ENCODE results near the gene ZNF217.
"Not testable (repeated sequence)": the region's sequence is repeated elsewhere in the genome, so short reads cannot be mapped to it uniquely, and the experiment has no call there.

ZNF217 gene

DNA sequence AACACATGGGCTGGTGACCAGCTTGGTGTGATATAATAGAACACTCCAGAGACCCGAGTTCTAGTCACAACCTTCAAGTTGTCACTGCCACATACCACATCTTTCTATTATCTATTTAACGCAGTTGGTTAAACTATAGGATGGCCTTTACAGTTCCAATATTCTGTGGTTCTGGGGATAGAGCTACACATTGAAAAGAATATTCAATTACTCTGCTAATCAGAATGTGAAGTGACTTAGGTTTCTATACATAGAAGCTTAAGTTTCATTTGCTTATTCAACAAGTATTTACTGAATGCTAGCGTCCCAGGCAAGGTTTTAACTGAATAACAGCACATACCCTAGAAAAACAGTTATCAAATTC is 9.1 kb downstream of the ZNF217 start:
- DNase-seq (ENCODE audit: low spot score), result not testable (repeated sequence)

GRCh38 chr20:53583660-53584549 is 9.7 kb downstream of the ZNF217 start:
- DNase-seq (ENCODE audit: low spot score), result not testable (repeated sequence)

GRCh38 chr20:53582574-53583351 is 10.9 kb downstream of the ZNF217 start:
- no peak for DNase-seq (ENCODE audit: low spot score)

DNA sequence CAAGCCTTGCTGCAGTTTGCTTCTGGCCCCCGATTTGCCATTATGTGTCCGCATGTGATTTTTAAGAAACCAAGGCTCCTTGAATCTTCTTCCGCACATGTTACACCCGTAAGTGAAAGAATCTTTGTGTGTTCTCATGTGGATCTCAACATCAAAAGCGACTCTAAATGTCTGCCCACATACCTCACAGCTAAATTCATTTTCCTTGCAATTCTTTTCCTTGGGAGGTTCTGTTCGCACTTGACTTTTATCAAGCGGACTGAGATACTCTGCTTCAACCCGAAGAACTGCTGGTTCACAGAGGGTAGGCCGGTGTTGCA is 11.4 kb downstream of the ZNF217 start:
- DNase-seq (ENCODE audit: low spot score), result no peak

DNA sequence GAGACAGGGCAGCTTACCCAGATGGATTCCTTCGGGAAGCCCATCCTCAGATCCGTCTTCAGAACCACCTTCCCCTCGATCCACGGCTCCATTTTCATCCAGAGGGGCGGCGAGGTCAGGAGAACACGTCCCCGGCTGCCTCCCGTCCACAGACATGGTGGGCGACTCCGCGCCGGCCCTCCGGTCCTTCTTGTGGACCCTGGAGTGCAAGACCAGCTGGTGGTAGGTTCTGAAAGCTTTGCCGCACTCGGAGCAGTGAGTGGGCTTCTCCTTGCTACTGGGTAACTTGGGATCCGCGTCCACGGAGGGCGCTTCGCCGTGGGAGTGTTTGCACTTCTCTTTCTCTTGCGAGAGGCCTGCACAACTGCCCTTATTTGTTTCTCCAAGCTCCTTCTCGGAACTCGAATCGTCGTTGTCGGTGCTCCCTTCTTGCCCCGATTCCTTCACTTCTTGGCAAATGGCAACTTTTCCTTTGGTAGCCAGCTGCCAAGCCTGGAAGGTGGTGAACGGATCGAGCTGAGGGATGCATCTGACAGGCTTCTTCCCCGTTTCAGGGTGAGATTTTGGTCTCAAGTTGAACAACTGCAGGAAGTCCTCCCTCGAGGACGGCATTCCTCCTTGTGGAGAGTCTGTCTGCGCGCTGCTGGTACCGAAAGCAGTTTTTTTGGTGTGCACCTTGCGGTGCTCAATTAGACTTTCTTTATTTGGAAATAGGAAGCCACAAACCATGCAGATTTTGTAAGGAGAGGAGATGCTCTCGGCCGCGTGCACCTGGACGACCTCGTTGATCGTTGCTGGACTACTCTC is 12.0 kb downstream of the ZNF217 start:
- DNase-seq (ENCODE audit: low spot score), result no peak

GRCh38 chr20:53580376-53581111 is 13.1 kb downstream of the ZNF217 start:
- no peak for DNase-seq (ENCODE audit: low spot score)

- no peak for DNase-seq (ENCODE audit: low spot score)
Measured at GRCh38 chr20:53579581-53580375, 13.9 kb downstream of the ZNF217 start.

DNA sequence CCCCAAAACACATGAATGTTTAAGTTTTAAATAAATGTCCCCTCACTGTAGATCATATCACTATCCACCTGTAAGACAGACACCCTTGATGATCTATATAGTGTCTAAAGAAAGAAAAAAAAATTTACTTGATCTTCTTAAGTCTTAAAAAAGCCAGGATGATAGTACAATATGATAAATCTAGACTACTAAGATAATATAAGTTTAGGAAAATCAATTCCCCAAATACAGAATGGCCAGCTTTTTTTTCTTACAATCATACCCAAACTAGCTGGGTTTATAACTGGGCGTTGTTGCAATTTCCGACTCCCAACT is 14.4 kb downstream of the ZNF217 start:
- DNase-seq (ENCODE audit: low spot score), result no peak

DNA sequence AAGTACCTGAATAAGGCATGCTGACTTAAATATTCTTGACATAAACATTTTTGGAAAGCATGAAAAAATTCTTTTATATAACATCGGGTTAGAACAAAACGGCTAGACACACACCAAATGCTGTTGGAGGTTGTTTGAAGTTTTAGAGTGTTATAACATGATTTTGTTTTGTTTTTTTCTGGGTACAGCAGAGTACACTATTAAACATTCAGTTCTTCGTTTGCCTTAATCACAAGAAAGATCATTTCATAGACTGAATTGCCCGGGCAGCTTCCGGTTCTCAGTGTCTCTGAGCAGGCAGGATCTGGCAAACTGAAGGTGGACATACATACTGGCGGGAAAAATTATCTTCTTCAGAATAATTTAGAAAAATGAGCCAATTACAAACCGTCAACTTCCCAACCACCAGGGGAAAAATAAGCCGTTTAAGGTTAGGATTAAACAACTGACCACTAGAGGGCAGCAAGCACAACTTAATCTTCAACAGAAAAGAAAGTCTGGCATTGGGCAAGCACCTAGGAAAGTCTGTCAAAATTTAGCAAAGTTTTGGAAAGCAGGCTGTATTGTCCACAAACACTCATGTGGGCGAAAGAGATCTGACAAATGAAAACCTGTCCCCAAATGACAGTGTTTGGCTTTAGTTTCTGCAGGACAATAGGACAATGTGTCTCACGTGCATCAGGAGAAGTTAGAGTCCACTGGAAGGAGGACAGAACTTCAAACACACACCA is 15.0 kb downstream of the ZNF217 start:
- peak; percentile 88 for DNase-seq (ENCODE audit: low spot score)

- no peak for DNase-seq (ENCODE audit: low spot score)
Measured at GRCh38 chr20:53576586-53577318, 16.9 kb downstream of the ZNF217 start.

DNA sequence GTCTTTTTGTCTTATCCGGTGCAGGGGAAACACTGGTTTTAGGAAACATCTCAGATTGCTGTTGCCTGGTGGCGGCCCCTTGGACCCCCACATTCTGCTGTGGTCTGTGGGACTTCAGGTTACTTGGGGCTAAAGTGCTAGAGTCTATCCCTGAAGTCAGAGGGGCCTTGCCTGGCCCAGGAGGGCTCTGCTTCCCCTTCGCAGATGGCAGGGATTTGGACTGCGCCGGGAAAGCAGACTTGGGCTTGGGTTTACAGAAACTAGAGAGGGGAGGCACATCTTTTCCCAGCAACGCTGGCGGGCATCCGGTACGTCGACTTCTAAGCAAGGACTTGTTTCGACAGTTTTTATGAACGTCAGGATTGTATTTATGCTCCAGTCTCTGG is 17.5 kb downstream of the ZNF217 start:
- no peak for DNase-seq (ENCODE audit: low spot score)

- no peak for DNase-seq (ENCODE audit: low spot score)
Measured at GRCh38 chr20:53575481-53576194, 18.0 kb downstream of the ZNF217 start.

DNA sequence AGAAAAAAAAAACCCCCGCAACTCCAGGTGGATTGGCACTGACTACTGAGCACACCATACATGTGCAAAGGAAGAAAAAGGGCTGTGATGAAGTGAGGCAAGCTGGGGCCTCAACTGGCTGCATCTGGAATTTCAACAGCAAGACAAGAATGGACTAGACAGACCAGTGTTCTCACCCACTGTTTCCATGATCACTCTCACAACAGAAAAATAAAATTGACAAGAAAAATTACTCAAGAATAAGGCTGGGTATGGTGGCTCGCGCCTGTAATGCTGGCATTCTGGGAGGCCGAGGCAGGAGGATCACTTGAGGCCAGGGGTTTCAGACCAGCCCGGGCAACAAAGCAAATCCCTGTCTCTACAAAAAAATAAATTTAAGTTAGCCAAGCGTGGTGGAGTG is 18.8 kb downstream of the ZNF217 start:
- DNase-seq (ENCODE audit: low spot score), result no peak

DNA sequence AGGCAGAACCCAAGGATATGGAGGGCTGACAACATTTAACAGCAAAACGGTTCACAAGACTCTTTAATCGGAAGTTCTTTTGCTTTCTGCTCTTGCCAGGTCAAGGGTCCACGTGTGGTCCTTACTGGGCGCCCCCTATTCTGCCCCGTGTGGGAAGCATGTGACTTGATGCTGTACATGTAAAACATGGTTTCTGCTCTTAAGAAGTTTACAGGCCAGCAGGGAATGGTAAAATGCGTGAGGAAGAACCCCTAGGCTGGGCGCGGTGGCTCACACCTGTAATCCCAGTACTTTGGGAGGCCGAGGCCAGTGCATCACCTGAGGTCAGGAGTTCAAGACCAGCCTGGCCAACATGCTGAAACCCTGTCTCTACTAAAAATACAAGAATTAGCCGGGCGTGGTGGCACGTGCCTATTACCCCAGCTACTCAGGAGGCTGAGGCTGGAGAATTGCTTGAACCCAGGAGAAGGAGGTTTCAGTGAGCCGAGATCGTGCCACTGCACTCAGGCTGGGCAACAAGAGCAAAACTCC is 19.3 kb downstream of the ZNF217 start:
- DNase-seq (ENCODE audit: low spot score), result no peak

DNA sequence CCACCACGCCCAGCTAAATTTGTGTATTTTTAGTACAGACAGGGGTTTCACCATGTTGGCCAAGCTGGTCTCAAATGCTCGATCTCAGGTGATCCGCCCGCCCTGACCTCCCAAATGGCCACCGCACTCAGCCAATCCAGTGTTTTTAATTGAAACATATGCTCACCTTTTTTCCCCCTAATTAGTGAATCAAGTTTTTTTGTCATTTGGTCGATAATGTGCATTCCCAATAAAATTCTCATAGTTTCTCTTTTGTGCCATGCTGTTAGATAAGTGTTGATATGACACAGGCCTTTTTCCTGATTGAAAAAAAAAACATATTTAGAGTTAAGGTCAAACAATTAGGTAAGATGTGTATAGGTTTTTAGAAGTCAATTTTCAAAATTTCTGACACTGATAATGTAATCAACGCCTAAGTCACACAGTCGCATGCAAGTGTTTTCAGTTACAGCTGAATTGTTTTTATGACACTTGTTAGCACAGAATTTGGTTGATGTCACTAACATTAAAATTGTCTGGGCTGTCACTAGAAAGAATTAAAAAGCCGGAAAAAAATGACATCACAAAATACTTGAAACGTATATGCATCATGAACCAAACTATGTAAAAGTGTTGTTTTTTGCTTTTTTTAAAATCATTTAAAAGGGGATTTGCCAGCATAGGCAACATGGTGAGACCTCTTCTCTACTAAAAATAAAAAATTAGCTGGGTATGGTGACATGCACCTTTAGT is 21.9 kb downstream of the ZNF217 start:
- no peak for DNase-seq (ENCODE audit: low spot score)

- DNase-seq (ENCODE audit: low spot score), result no peak
Measured at GRCh38 chr20:53570446-53571276, 23.0 kb downstream of the ZNF217 start.
